ENCODE measurements around the gene SUN3. TPM values are rescaled to one million over a fixed set of nuclear protein-coding genes. Genes with fewer than 3 reads are reported as not detected.

Gene SUN3
- total and polyA plus RNA-seq, 9 of the 15 experiments (the other 6 are each of a cell fraction or from before 2014, with no cell fraction given), result 0.04 to 0.06 TPM; not detected in 7

DNA sequence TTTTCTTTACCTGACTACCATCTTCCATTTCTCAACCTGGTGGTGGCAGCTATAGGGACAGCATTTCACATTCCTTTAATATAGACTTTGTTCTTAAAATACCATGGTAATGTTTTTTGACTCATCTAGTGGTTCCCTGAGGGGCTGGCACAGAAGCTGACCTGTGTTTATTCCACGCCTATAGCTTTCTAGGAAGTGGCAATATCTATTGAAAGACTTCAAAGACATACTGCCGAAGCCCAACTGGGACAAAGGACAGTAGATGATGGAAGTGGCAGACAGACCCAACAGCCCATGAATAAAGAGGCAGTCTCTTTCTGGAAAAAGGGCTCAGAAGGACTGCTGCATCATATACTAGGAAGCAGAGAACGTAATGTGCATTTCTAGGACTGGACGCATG is 11.2 kb downstream of the SUN3 start:
- CTCF ChIA-PET (ENCODE audit: low intra/inter-chr PET ratio), result no interaction called here
- Histone ChIP-seq H3K27me3 (ENCODE audit: control insufficient read depth in 2 of 2, insufficient read depth in 2 of 2, low read length in 2 of 2) (no peaks in the 10 kb centered on the region), H3K9me3 (replicated peaks; ENCODE audit: control insufficient read depth, insufficient read depth, low read depth, low read length) (no peaks in the 10 kb centered on the region), H3K79me2 (ENCODE audit: control insufficient read depth, insufficient read depth, low read length) (no peaks in the 10 kb centered on the region), H3K9me1 (ENCODE audit: control insufficient read depth, insufficient read depth, low read length) (no peaks in the 10 kb centered on the region), H3K4me1 (replicated peaks in 1 of 2; ENCODE audit: control insufficient read depth in 2 of 2, insufficient read depth in 2 of 2, low read length in 2 of 2) (no peaks in the 10 kb centered on the region), H3K9ac (ENCODE audit: insufficient read depth in 1 of 2, low read depth in 2 of 2, low read length in 2 of 2) (no peak overlapping the region), H3K4me3 (no peak overlapping the region), H3K36me3 (ENCODE audit: control insufficient read depth, insufficient read depth, low read length) (no peaks in the 10 kb centered on the region), H3K27ac (ENCODE audit: extremely low read depth, low read depth, low read length) (no peak overlapping the region), H2AFZ (ENCODE audit: low read depth, low read length) (no peak overlapping the region), H3K4me2 (ENCODE audit: insufficient read depth, low read length) (no peak overlapping the region), H4K20me1 (replicated peaks; ENCODE audit: control insufficient read depth, insufficient read depth, low read length) (no peaks in the 10 kb centered on the region)
- DNase-seq (ENCODE audit: extremely low read depth in 1 of 4, low spot score in 3 of 4), result no peak
- 10% methylated on average over 4 of the region's 4 CpGs for WGBS (ENCODE audit: insufficient coverage, low coverage, missing lambda C conversion rate)
- in situ Hi-C loops (cut with MboI) (no loop called here), intact Hi-C loops (cut with micrococcal nuclease) (no loop called here)
- ATAC-seq, result no peak
- BruUV-seq (replicated peaks), result no TSS peak
- POLR2A ChIA-PET, result interaction anchor here (0.7 kb wide), 1 partner anchor 1194 kb away, joined by 4 read pairs; no protein-coding TSS in a partner anchor
- FAIRE-seq, result no peak
- no peak for TF ChIP-seq TAF1 (IDR thresholded peaks at IDR 0.05; ENCODE audit: control insufficient read depth, extremely low read depth, insufficient read depth, low read length, severe bottlenecking)
- no peak for TF ChIP-seq CBX8 (IDR thresholded peaks at IDR 0.05; ENCODE audit: borderline replicate concordance, extremely low read depth, low read depth, low read length, poor library complexity, severe bottlenecking)
- TF ChIP-seq NUFIP1 (IDR thresholded peaks at IDR 0.05; ENCODE audit: partially characterized antibody), result no peak
- TF ChIP-seq ZNF224 (CRISPR knock-in tag; IDR thresholded peaks at IDR 0.05), result no peak
- TF ChIP-seq THRAP3 (IDR thresholded peaks at IDR 0.05; ENCODE audit: borderline replicate concordance), result no peak
- TF ChIP-seq ZNF263 (CRISPR knock-in tag; IDR thresholded peaks at IDR 0.05; ENCODE audit: borderline replicate concordance), result no peak
- no peak for TF ChIP-seq FOXM1 (IDR thresholded peaks at IDR 0.05; ENCODE audit: low read depth)
- TF ChIP-seq FOXM1 (CRISPR knock-in tag; IDR thresholded peaks at IDR 0.05; ENCODE audit: low read depth), result no peak
- no peak for TF ChIP-seq CBX1 (IDR thresholded peaks at IDR 0.05; ENCODE audit: low read depth)
- TF ChIP-seq FIP1L1 (IDR thresholded peaks at IDR 0.05; ENCODE audit: low read depth, low read length, poor library complexity, severe bottlenecking), result no peak
- TF ChIP-seq NFIX (CRISPR knock-in tag; IDR thresholded peaks at IDR 0.05; ENCODE audit: low read depth), result no peak
- TF ChIP-seq, protein P1, sequence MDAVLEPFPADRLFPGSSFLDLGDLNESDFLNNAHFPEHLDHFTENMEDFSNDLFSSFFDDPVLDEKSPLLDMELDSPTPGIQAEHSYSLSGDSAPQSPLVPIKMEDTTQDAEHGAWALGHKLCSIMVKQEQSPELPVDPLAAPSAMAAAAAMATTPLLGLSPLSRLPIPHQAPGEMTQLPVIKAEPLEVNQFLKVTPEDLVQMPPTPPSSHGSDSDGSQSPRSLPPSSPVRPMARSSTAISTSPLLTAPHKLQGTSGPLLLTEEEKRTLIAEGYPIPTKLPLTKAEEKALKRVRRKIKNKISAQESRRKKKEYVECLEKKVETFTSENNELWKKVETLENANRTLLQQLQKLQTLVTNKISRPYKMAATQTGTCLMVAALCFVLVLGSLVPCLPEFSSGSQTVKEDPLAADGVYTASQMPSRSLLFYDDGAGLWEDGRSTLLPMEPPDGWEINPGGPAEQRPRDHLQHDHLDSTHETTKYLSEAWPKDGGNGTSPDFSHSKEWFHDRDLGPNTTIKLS (IDR thresholded peaks at IDR 0.05; ENCODE audit: borderline replicate concordance, low read depth), result no peak
- TF ChIP-seq PRMT5 (CRISPR knock-in tag; IDR thresholded peaks at IDR 0.05), result no peak
- no peak for TF ChIP-seq POLR2B (IDR thresholded peaks at IDR 0.05; ENCODE audit: low read depth, partially characterized antibody)
- no peak for TF ChIP-seq ZNF316 (IDR thresholded peaks at IDR 0.05)
